Right lobe of liver (tissue), 6 donors: Measurements from ENCODE around the gene CPB2. TPM values are rescaled to one million over a fixed set of nuclear protein-coding genes. Genes with fewer than 3 reads are reported as not detected.

Experiments used
- ATAC-seq, 4 donors: fragments of 200-7000 bp; cut with Tn5 transposase; one replicate each; pipeline ENCODE4 v1.9.1; 2020; ENCODE audit warnings: mild to moderate bottlenecking in 4 of 4, moderate library complexity in 4 of 4
- DNase-seq, 3 donors: peaks; one replicate each; pipeline ENCODE4 v3.0.0-alpha.2; 2020
- H3K27ac ChIP-seq, 3 donors: fragments of 200-600 bp; one replicate each; pipeline ENCODE4 v1.8.0; 2022
- H3K27me3 ChIP-seq, 2 donors: fragments of 200-600 bp; one replicate each; pipeline ENCODE4 v1.8.0; 2022
- H3K36me3 ChIP-seq, 4 donors: fragments of 200-600 bp; sonication (generic) in 1 of 4; one replicate each; pipeline versions ENCODE4 v1.5.1 to v1.8.0; 2017 to 2022; ENCODE audit warnings: control low read depth in 1 of 4
- H3K4me1 ChIP-seq, 4 donors: fragments of 200-600 bp; sonication (generic) in 1 of 4; one replicate each; pipeline versions ENCODE4 v1.5.1 to v1.8.0; 2017 to 2022; ENCODE audit warnings: control low read depth in 1 of 4
- H3K4me3 ChIP-seq, 3 donors: fragments of 200-600 bp; one replicate each; pipeline ENCODE4 v1.8.0; 2022
- H3K9me3 ChIP-seq, 4 donors: fragments of 200-600 bp; sonication (generic) in 1 of 4; one replicate each; pipeline versions ENCODE4 v1.5.1 to v1.8.0; 2017 to 2022; ENCODE audit warnings: control low read depth in 1 of 4
- POLR2A ChIP-seq: fragments of 450-650 bp; IDR thresholded peaks from one replicate; pipeline ENCODE4 v1.6.1; 2017; ENCODE audit warnings: antibody characterized with exemption, mild to moderate bottlenecking
- WGBS: methylation state at CpG from one replicate; pipeline ENCODE4 v1.1.6; 2018; ENCODE audit warnings: low coverage, low lambda C conversion rate; ENCODE audit not compliant: insufficient coverage; ENCODE audit errors: missing lambda C conversion rate; 5-methylcytosine and 5-hydroxymethylcytosine counted together
- intact Hi-C, 2 donors: fragments of 100-400 bp; cut with DNase I; formaldehyde crosslinking; loops; one replicate each; pipeline versions ENCODE4 v1.11.2 to v1.14.1; 2022
- total RNA-seq, 6 experiments: library from RNA; depleted of rRNA in 2 of 6; stranded (reverse); fragments of >200 nt in 2 of 6; fragmentation: NEBNext Ultra II Directional in 3 of 6; extraction: Animal tissue kit (Norgen Biotek cat#: 25700) in 3 of 6; gene quantifications; one replicate each; pipeline versions ENCODE4 v1.1.0 to v1.2.4, GENCODE V29; 2016 to 2023
- TF ChIP-seq, protein P1 (sequence below), 4 donors: fragments of 200-600 bp in 3 of 4; fragments of 450-650 bp in 1 of 4; IDR thresholded peaks; one replicate each; pipeline versions ENCODE4 v1.5.1 to v1.8.0; 2016 to 2022; ENCODE audit warnings: antibody characterized with exemption in 4 of 4, mild to moderate bottlenecking in 2 of 4
- donor health status: DM: no; HTN: yes; CAD: no.
- donor health status: DM: no; HTN: no; CAD: no.
- donor health status: DM: no; HTN: no; CAD: no.
- donor health status: DM: no; HTN: yes; CAD: no.
- donor health status: DM: no; HTN: yes; CAD: no.

The CPB2 gene
- total RNA-seq, 6 experiments from 2014 or later = 342 to 693 (median 554) TPM

- 13% methylated on average over 2 of the region's 2 CpGs for WGBS
- Histone ChIP-seq H3K9me3 (no peaks in the 10 kb centered on the region), H3K27me3 (no peaks in the 10 kb centered on the region), H3K27ac (peak overlapping the region in 2 of 3 donors; percentile 7 to 95), H3K36me3 (no peaks in the 10 kb centered on the region), H3K4me1 (peaks cover 0 to 41% (median 13%) of the 10 kb centered on the region in 4 donors), H3K4me3 (no peak overlapping the region)
- intact Hi-C loops = no loop called here
- DNase-seq = no peak
- TF ChIP-seq POLR2A = no peak
- TF ChIP-seq, protein P1, sequence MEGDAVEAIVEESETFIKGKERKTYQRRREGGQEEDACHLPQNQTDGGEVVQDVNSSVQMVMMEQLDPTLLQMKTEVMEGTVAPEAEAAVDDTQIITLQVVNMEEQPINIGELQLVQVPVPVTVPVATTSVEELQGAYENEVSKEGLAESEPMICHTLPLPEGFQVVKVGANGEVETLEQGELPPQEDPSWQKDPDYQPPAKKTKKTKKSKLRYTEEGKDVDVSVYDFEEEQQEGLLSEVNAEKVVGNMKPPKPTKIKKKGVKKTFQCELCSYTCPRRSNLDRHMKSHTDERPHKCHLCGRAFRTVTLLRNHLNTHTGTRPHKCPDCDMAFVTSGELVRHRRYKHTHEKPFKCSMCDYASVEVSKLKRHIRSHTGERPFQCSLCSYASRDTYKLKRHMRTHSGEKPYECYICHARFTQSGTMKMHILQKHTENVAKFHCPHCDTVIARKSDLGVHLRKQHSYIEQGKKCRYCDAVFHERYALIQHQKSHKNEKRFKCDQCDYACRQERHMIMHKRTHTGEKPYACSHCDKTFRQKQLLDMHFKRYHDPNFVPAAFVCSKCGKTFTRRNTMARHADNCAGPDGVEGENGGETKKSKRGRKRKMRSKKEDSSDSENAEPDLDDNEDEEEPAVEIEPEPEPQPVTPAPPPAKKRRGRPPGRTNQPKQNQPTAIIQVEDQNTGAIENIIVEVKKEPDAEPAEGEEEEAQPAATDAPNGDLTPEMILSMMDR (IDR thresholded peaks at IDR 0.05) = no peak
- ATAC-seq = no peak
Measured at GRCh38 chr13:46126056-46126455, 21.2 kb upstream of the CPB2 start.

DNA sequence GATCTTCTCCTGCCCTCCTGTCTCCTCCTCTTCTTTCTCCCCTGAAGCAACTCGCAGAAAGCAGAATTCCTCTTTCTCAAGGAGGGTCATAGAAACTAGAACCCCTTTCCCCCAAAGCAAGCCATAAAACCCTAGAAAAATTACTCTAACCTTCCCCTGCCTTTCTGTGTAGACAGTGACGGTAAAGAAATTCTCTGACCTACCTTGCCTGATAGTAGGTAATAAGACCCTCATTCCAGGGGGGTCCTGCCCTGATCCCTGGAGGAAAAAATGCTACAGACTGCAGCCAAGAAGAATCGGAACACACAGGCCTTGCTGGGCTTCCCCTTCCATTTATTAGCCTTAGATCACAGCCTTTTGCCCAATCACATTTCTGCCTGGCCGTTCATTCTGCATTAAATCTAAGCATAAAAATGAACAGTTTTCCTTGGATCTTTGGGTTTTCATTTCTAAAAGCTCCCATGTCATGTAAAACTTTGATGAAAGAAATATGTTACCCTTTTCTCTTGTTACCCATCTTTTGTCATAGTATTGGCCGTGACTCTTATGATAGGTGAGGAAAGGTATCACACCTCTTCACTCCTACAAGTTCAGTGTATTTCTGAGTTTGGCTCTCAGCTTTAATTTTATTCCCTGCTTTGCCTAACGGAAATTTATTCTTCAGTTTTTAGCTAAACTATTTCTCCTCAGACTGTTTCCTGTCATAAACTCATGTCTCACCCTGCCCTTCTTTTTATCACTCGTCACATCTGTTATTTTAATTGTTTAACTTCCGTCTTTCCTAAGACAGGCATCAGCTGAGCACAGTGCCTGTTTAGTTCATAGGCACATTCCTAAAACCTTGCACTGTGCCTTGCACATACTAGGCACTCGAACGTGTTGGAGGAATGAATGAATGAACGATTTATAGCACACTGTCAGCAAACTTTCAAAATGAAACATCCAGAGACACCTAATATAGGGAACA lies 20.4 kb upstream of the CPB2 start:
- no peaks in the 10 kb centered on the region for H3K27me3 ChIP-seq
- no peak overlapping the region for H3K4me3 ChIP-seq
- peaks cover 0 to 48% (median 13%) of the 10 kb centered on the region in 4 donors for H3K4me1 ChIP-seq
- TF ChIP-seq, protein P1 (IDR thresholded peaks at IDR 0.05) = no peak
- TF ChIP-seq POLR2A = no peak
- intact Hi-C loops = no loop called here
- 53% methylated on average over 11 of the region's 11 CpGs for WGBS
- peak in 1 of 4 donors; percentile 1 for ATAC-seq
- H3K9me3 ChIP-seq = no peaks in the 10 kb centered on the region
- H3K27ac ChIP-seq = peak overlapping the region; percentile 11 to 95 (median 25)
- no peak for DNase-seq
- no peaks in the 10 kb centered on the region for H3K36me3 ChIP-seq

DNA sequence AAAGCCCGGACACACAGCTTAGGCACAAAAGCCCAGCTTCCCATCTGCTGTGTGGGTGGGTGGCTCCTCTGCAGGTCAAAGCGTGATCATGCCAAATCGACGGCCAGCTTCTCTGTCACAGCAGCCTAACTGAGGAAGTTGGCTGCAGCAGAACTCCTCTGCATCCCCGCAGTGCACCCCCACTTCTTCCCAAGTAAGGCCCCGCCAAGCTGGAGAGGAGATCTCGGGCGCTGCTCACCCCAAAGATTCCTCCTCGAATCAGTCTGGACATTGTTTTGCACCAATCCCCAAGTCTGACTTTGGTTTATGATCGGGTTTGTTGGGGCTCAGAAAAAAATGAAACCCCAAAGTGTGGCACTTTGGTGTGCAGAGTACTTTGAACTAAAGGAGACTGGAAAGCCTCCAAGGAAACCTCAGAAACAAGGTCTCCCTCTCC lies 19.7 kb upstream of the CPB2 start:
- intact Hi-C loops = no loop called here
- peaks cover 0 to 53% (median 13%) of the 10 kb centered on the region in 4 donors for H3K4me1 ChIP-seq
- H3K27me3 ChIP-seq = no peaks in the 10 kb centered on the region
- DNase-seq (peak in 1 of 3 donors; percentile 30), ATAC-seq (no peak)
- H3K9me3 ChIP-seq = no peaks in the 10 kb centered on the region
- WGBS = 73% methylated on average over 5 of the region's 10 CpGs
- H3K4me3 ChIP-seq = no peak overlapping the region
- peak overlapping the region; percentile 11 to 95 (median 25) for H3K27ac ChIP-seq
- peak; percentile 12 for TF ChIP-seq POLR2A
- TF ChIP-seq, protein P1 (IDR thresholded peaks at IDR 0.05) = no peak
- H3K36me3 ChIP-seq = no peaks in the 10 kb centered on the region

DNA sequence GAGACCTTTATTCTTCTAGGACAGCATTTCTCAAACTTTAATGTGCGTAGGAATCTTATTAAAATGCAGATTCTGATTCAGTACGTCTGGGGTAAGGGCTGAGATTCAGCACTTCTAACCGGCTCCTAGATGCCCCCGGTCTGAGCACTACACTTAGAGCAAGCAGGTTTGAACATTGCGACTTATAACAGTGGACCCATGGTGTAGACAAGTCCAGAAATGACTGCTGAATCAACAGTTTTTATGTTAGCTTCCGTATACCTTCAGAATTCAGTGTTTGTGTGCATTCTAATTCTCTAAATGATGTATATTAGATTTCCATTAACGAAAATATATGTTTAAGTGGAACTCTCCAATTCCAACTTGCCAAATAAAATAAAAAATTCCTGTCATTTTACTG lies 17.5 kb upstream of the CPB2 start:
- H3K4me1 ChIP-seq = peaks cover 0 to 50% (median 12%) of the 10 kb centered on the region in 4 donors
- TF ChIP-seq, protein P1 (IDR thresholded peaks at IDR 0.05) = no peak
- no peak for TF ChIP-seq POLR2A
- peak overlapping the region; percentile 65 to 95 (median 92) for H3K27ac ChIP-seq
- H3K36me3 ChIP-seq = no peaks in the 10 kb centered on the region
- H3K9me3 ChIP-seq = no peaks in the 10 kb centered on the region
- WGBS = 43% methylated on average over 7 of the region's 7 CpGs
- peak overlapping the region in 2 of 3 donors; percentile 8 to 36 for H3K4me3 ChIP-seq
- intact Hi-C loops = no loop called here
- H3K27me3 ChIP-seq = no peaks in the 10 kb centered on the region
- no peak for DNase-seq
- ATAC-seq = peak; percentile 8 to 36 (median 22)
